ENCODE results near the gene BSN.

DNA sequence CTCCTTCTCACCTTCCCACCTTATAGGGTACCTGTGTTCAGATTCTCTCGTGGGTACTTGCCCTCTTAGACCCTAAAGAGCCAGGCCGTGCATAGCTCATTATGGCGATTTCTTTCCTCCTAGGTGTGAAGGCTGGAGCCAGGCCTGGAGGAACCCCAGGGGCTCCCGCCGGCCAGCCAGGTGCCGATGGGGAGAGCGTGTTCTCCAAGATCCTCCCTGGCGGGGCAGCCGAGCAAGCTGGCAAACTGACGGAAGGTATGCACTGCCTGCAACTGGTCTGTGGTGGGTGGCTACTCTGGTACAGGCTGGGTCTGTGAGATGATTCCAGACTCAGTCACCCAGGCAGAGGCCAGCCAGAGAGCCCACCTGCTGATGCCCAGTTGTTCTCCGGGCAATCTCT, 110.0 kb downstream of the BSN start:
- TF ChIP-seq ZNF121 (tag by site-specific recombination; IDR thresholded peaks at IDR 0.05) (no peak), ZNF626 (tag by site-specific recombination; IDR thresholded peaks at IDR 0.05) (no peak), CTCF (tag by site-specific recombination; IDR thresholded peaks at IDR 0.05) (no peak), PATZ1 (tag by site-specific recombination; IDR thresholded peaks at IDR 0.05) (no peak), ZNF747 (tag by site-specific recombination; IDR thresholded peaks at IDR 0.05) (no peak)
